Upper lobe of right lung (tissue), 1 donor: ENCODE results near the gene WDR49. TPM values are rescaled to one million over a fixed set of nuclear protein-coding genes. Genes with fewer than 3 reads are reported as not detected.

Experiments
- ATAC-seq: fragments of 200-7000 bp; cut with Tn5 transposase; one replicate; pipeline ENCODE4 v1.9.1; 2020; ENCODE audit warnings: mild to moderate bottlenecking, moderate library complexity
- DNase-seq: peaks from one replicate; pipeline ENCODE4 v3.0.0-alpha.2; 2020
- H3K27ac ChIP-seq: fragments of 200-600 bp; one replicate; pipeline ENCODE4 v1.8.0; 2022
- H3K27me3 ChIP-seq: fragments of 200-600 bp; one replicate; pipeline ENCODE4 v1.8.0; 2022; ENCODE audit warnings: mild to moderate bottlenecking
- H3K36me3 ChIP-seq: fragments of 200-600 bp; one replicate; pipeline ENCODE4 v1.8.0; 2022
- H3K4me1 ChIP-seq: fragments of 200-600 bp; one replicate; pipeline ENCODE4 v1.8.0; 2022
- H3K4me3 ChIP-seq: fragments of 200-600 bp; one replicate; pipeline ENCODE4 v1.8.0; 2022; ENCODE audit warnings: mild to moderate bottlenecking
- H3K9me3 ChIP-seq: fragments of 200-600 bp; one replicate; pipeline ENCODE4 v1.8.0; 2022
- intact Hi-C: fragments of 100-400 bp; cut with DNase I; formaldehyde crosslinking; loops from one replicate; pipeline ENCODE4 v1.11.0; 2022
- total RNA-seq: library from RNA; stranded (reverse); fragmentation: NEBNext Ultra II Directional; extraction: Animal tissue kit (Norgen Biotek cat#: 25700); gene quantifications from one replicate; pipeline ENCODE4 v1.2.1, GENCODE V29; 2021
- TF ChIP-seq, protein P1 (sequence below): fragments of 200-600 bp; IDR thresholded peaks from one replicate; pipeline ENCODE4 v1.8.0; 2022; ENCODE audit warnings: antibody characterized with exemption
- donor health status: DM: no; HTN: yes; CAD: no; lungs with severe emphysema.

The WDR49 gene
- total RNA-seq, 1 donor from 2014 or later, result 1.2 TPM

- intact Hi-C loops, result no loop called here
- Histone ChIP-seq H3K4me3 (no peak overlapping the region), H3K27ac (no peak overlapping the region), H3K27me3 (no peaks in the 10 kb centered on the region), H3K36me3 (no peaks in the 10 kb centered on the region), H3K9me3 (no peaks in the 10 kb centered on the region), H3K4me1 (no peaks in the 10 kb centered on the region)
- TF ChIP-seq, protein P1, sequence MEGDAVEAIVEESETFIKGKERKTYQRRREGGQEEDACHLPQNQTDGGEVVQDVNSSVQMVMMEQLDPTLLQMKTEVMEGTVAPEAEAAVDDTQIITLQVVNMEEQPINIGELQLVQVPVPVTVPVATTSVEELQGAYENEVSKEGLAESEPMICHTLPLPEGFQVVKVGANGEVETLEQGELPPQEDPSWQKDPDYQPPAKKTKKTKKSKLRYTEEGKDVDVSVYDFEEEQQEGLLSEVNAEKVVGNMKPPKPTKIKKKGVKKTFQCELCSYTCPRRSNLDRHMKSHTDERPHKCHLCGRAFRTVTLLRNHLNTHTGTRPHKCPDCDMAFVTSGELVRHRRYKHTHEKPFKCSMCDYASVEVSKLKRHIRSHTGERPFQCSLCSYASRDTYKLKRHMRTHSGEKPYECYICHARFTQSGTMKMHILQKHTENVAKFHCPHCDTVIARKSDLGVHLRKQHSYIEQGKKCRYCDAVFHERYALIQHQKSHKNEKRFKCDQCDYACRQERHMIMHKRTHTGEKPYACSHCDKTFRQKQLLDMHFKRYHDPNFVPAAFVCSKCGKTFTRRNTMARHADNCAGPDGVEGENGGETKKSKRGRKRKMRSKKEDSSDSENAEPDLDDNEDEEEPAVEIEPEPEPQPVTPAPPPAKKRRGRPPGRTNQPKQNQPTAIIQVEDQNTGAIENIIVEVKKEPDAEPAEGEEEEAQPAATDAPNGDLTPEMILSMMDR, result no peak
- DNase-seq (no peak), ATAC-seq (no peak)
These were observed 164.2 kb downstream of the WDR49 start for GRCh38 chr3:167489571-167489970.

GRCh38 chr3:167487556-167487955 is 166.2 kb downstream of the WDR49 start:
- Histone ChIP-seq H3K9me3 (no peaks in the 10 kb centered on the region), H3K36me3 (no peaks in the 10 kb centered on the region), H3K4me1 (no peaks in the 10 kb centered on the region), H3K27ac (no peak overlapping the region), H3K27me3 (no peaks in the 10 kb centered on the region), H3K4me3 (no peak overlapping the region)
- TF ChIP-seq, protein P1, result no peak
- DNase-seq (no peak), ATAC-seq (no peak)
- intact Hi-C loops, result no loop called here

- ATAC-seq (no peak), DNase-seq (no peak)
- no peak overlapping the region for H3K4me3 ChIP-seq
- intact Hi-C loops, result no loop called here
- no peaks in the 10 kb centered on the region for H3K4me1 ChIP-seq
- TF ChIP-seq, protein P1, result no peak
- H3K36me3 ChIP-seq, result no peaks in the 10 kb centered on the region
- H3K27me3 ChIP-seq, result no peaks in the 10 kb centered on the region
- H3K27ac ChIP-seq, result no peak overlapping the region
- H3K9me3 ChIP-seq, result no peaks in the 10 kb centered on the region
These were observed 169.2 kb downstream of the WDR49 start for GRCh38 chr3:167484551-167484950.

GRCh38 chr3:167483708-167484475 is 169.8 kb downstream of the WDR49 start:
- Histone ChIP-seq H3K9me3 (no peaks in the 10 kb centered on the region), H3K36me3 (no peaks in the 10 kb centered on the region), H3K27me3 (no peaks in the 10 kb centered on the region), H3K4me3 (no peak overlapping the region), H3K4me1 (no peaks in the 10 kb centered on the region), H3K27ac (no peak overlapping the region)
- TF ChIP-seq, protein P1, result no peak
- intact Hi-C loops, result no loop called here
- no peak for DNase-seq
- no peak for ATAC-seq

GRCh38 chr3:167481164-167481563 is 172.6 kb downstream of the WDR49 start:
- TF ChIP-seq, protein P1, result no peak
- no peak for ATAC-seq
- no peaks in the 10 kb centered on the region for H3K36me3 ChIP-seq
- intact Hi-C loops, result no loop called here
- H3K9me3 ChIP-seq, result no peaks in the 10 kb centered on the region
- H3K4me1 ChIP-seq, result no peaks in the 10 kb centered on the region
- DNase-seq, result no peak
- H3K27me3 ChIP-seq, result no peaks in the 10 kb centered on the region
- H3K27ac ChIP-seq, result no peak overlapping the region
- H3K4me3 ChIP-seq, result no peak overlapping the region
